GM10847 (cell line): ENCODE results near the gene HIVEP3.

ENCODE experiments used
- POLR2A ChIP-seq: IDR thresholded peaks from 2 replicates; pipeline ENCODE4 v1.6.1; 2011; ENCODE audit not compliant: insufficient read length; ENCODE audit errors: extremely low read depth

HIVEP3 gene

DNA sequence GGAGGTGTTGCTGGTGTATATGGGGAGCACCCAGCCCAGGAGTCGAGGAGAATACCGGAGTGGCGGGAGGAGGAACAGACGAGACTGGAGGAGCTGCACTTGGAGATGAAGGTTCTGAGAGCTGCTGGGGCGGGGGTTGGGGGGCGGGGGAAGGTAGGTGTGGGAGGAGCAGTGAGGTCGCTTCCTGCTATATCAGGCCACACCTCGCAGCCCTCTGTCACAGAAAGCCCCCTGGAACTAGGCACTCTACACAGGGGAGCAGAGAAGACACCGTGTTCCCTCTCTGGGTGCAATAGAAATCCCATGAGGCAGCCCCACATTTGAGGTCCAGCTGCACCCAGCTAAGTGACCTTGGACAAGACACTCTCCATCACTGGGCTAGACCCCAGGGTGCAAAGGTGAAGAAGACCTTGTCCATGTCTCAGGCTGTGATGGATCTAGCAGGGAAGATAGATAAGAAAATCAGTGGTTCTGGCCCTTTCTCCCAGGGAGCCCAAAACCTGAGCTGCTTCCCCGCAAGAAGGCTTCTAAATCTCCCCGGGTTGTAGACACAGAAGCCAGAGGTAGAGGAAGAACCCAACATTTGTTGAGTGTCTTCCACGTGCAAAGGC, 278.5 kb downstream of the HIVEP3 start:
- TF ChIP-seq POLR2A, result no peak

DNA sequence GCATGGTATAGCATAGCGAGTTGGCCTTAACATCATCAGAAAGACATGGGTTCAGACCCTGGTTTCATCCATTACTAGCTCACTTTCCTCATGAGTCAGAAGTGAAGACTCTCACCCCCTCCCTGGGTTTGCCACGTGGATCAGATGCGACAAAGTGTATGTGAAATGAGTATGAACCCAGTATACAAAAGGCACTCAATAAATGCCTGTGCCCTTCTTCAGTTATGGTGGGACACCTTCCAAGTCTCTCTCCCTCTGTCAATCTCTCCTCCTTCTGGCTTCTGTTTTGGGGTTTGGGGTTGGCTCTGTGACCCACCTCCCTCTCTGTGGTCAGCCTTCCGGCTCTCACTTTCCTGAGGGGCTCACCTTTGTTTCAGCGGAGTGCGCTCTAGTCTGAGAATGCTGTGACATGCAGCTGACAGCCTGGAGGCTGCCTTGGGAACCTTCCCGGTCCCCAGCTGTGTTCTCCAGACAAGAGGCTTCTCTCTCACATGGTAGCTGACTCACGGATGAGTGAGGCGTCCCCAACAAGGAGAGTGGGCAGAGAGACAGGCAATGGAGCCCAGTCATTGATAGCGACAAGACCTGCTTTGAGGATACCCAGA, 279.3 kb downstream of the HIVEP3 start:
- TF ChIP-seq POLR2A, result no peak

DNA sequence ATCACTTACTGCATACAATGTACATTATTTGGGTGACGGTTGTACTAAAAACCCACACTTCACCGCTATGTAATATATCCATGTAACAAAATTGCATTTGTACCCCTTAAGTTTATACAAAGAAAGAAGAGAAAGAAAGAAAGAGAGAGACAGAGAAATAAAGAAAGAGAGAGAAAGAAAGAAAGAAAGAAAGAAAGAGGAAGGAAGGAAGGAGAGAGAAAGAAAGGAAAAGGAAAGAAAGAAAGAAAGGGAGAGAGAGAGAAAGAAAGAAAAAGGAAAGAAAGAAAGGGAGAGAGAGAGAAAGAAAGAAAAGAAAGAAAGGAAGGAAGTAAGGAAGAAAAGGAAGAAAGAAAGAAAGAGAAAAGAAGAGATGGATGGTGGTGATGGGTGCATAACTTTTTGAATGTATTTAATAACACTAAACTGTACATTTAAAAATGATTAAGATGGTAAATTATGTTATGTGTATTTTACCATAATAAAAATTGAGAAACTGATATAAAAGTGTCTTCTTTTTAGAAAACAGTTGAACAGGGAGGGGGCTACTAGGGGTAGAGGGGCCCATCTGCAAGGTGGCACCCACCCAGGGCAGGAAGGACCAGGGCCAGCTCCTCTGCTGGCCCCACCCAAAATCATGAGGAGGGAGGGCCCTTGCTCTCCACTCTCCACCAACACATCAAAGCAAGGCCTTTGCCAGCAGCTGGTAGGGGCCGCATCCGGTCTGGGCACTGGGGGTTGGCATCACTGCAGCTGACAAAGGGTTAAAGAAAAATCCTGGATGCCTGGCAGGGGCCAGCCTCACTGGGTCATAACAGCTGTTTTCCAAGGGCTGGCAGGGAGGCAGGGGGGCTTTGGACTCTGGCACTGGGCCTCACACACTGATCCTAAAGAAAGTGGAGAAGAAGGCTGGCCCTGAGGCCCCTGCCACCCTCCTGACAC, 280.4 kb downstream of the HIVEP3 start:
- TF ChIP-seq POLR2A, result no peak

GRCh38 chr1:41637367-41637766, 281.4 kb downstream of the HIVEP3 start:
- no peak for TF ChIP-seq POLR2A

DNA sequence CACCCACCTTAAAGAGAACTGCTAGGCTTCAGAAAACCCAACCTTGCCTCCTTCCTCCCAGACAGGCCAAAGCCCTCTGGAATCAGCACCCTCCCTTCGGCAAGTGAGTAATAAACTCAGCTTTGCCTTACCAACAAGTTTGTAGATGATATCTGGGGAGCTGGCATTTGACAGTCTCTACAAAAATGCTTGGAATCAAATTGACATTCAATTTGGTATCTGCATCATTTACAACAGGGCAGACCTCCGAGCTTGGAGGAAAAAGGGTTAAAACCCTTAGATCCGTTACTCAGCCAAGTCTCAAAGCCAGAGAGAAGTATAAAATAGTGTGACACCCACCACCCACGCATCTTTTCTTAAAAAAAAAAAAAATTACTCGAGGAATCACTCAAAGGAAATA, 285.0 kb downstream of the HIVEP3 start:
- TF ChIP-seq POLR2A, result no peak

GRCh38 chr1:41632781-41633575, 285.7 kb downstream of the HIVEP3 start:
- TF ChIP-seq POLR2A, result no peak

DNA sequence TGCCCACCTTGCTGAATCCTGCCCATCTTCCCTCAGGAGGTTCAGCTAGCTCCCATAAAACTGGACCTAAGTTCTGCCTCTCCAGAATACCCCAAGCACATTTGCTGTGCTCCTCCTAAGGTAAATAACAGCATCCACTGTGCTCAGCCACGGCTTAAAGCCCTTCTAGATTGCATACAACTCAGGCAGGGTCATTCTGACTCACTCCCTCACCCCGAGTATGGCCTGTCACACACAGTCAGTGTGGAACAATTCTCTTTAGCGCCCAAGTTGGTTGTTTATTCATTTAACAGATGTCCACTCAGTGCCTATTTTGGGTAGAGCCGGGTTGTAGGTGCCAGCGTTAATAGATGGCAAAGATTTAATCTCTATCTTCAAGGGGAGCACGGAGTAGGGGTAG, 286.8 kb downstream of the HIVEP3 start:
- TF ChIP-seq POLR2A, result no peak

DNA sequence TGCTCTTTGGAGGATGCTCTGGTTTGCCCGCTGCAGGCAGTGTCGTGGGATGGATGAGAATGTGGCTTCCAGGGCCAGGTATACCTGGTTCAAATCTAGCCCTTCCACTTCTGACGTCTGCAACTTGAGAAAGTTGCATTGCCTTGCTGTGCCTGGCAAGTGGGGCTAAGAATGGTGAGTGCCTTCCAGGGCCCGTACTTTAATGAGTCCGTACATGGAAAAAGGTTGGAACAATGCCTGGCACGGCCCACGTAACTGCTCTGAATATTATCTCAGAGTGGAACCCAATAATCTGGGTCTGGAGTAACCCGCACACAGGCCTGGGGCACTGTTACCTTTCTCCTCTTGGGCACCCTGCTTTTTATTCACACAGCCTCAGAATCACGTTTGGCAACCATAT, 287.6 kb downstream of the HIVEP3 start:
- no peak for TF ChIP-seq POLR2A

- TF ChIP-seq POLR2A, result no peak
These were observed 289.2 kb downstream of the HIVEP3 start for GRCh38 chr1:41629571-41629970.

DNA sequence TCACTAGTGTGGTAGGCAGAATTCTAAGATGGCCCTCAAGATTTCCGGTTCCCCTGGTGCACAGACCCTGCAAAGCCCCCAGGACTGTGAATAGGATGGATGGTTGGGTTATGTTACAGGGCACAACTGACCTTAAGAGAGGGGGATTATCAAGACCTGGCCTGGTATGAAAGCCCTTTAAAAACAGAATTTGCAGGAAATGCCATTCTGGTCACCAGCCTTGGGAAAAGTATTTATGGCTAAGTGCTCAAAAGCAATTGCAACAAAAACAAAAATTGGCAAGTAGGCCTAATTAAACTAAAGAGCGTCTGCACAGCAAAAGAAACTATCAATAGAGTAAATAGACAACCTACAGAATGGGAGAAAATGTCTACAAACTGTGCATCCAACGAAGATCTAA, 289.6 kb downstream of the HIVEP3 start:
- TF ChIP-seq POLR2A, result no peak

DNA sequence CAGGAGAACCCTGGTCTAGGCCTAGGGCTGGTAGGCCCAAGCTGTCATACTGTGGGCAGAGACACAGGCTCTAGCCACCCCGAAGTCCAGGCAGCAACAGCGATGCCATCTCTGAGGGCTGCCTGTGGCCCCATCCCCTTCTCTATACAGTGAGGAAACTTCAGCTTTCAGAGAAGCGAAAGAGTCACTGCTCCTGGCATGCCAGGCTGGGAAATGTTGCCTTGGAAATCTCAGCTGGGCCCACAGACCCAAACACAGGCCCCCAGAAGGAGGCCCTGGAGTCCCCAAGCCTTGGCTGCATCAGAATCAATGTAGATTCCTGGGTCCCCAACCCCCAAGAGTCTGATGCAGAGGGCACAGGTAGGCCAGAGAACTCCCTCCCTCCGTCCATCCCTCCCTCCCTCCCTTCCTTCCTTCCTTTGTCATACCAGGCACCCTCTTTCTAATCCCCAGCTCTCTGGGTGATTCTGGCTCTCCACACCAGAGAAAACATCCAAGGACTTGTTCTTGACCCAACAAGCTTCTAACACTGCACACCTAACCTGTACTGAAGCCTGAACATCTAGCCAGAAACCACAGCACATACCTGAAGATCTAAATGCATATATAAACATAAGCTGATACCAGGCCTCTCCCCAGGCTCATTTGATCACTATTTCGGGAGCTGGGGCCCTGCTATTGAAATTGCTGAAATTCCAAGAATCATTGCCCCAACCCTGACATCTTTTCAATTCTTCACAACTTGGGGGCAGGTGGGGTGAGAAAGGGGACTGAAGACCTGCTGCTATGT, 291.0 kb downstream of the HIVEP3 start:
- TF ChIP-seq POLR2A, result no peak

GRCh38 chr1:41626616-41627375, 291.9 kb downstream of the HIVEP3 start:
- no peak for TF ChIP-seq POLR2A

DNA sequence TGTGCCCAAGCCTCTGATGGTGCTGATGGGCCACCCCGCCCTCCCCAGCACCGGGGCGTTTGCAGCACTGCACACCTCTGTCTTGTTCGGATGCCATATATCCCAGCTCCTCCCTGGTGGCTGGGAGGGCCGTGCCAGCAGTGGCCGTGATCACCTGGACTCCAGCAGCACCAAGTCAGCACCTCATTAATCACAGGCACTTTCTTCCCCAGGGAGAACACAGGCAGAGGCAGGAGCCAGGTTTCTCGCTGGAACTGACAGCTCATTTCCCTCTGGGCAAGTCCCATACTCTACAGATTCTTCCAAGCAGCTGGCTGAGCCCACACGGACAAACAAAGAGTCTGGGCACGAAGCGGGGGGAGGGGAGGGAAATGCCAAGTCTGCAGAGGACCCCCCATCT, 292.6 kb downstream of the HIVEP3 start:
- TF ChIP-seq POLR2A, result no peak

DNA sequence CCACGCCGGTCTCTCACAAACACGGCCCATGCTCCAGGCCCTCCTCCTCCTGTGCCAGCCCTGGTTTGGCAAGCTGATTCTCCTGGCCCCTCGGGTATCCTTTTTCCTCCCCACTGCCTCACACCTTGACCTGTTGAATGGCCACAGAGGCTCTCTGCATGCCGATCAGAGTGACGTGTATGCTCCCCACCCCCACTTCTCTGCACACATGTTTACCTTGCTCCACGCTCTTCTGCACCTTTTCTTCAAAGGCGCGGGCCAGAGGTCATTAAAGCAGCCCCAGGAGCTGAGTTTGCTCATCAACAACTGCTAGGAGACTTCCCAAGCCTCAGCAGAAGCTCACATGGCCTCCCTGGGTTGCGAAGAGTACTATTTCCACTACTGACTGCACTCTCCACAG, 295.0 kb downstream of the HIVEP3 start:
- no peak for TF ChIP-seq POLR2A
